Subcutaneous abdominal adipose tissue (tissue), 5 donors: ENCODE measurements around the gene RAPGEF1.

Experiments
- H3K27ac ChIP-seq: one replicate; pipeline ENCODE4 v1.7.0; 2013; ENCODE audit warnings: low read depth, mild to moderate bottlenecking, inconsistent platforms, low read length, moderate library complexity
- H3K27me3 ChIP-seq, 5 donors: one replicate each; pipeline ENCODE4 v1.7.0; 2013; ENCODE audit warnings: low read length in 5 of 5, inconsistent platforms in 1 of 5; ENCODE audit not compliant: control insufficient read depth in 5 of 5, insufficient read depth in 4 of 5
- H3K36me3 ChIP-seq, 5 donors: one replicate each; pipeline ENCODE4 v1.7.0; 2013; ENCODE audit warnings: low read length in 5 of 5; ENCODE audit not compliant: control insufficient read depth in 5 of 5, insufficient read depth in 5 of 5
- H3K4me1 ChIP-seq, 5 donors: one replicate each; pipeline ENCODE4 v1.7.0; 2013; ENCODE audit warnings: low read length in 5 of 5, mild to moderate bottlenecking in 3 of 5, moderate library complexity in 1 of 5; ENCODE audit not compliant: control insufficient read depth in 5 of 5, insufficient read depth in 5 of 5
- H3K4me3 ChIP-seq, 5 donors: one replicate each; pipeline ENCODE4 v1.7.0; 2013; ENCODE audit warnings: low read length in 5 of 5, low read depth in 1 of 5
- H3K9ac ChIP-seq, 5 donors: one replicate each; pipeline ENCODE4 v1.7.0; 2013; ENCODE audit warnings: low read length in 5 of 5, mild to moderate bottlenecking in 4 of 5, moderate library complexity in 3 of 5
- H3K9me3 ChIP-seq, 5 donors: one replicate each; pipeline ENCODE4 v1.7.0; 2013; ENCODE audit warnings: low read length in 5 of 5; ENCODE audit not compliant: control insufficient read depth in 5 of 5
- donor health status: healthy.
- donor health status: healthy.
- donor health status: healthy.
- donor health status: healthy.
- donor health status: healthy.

Gene RAPGEF1

DNA sequence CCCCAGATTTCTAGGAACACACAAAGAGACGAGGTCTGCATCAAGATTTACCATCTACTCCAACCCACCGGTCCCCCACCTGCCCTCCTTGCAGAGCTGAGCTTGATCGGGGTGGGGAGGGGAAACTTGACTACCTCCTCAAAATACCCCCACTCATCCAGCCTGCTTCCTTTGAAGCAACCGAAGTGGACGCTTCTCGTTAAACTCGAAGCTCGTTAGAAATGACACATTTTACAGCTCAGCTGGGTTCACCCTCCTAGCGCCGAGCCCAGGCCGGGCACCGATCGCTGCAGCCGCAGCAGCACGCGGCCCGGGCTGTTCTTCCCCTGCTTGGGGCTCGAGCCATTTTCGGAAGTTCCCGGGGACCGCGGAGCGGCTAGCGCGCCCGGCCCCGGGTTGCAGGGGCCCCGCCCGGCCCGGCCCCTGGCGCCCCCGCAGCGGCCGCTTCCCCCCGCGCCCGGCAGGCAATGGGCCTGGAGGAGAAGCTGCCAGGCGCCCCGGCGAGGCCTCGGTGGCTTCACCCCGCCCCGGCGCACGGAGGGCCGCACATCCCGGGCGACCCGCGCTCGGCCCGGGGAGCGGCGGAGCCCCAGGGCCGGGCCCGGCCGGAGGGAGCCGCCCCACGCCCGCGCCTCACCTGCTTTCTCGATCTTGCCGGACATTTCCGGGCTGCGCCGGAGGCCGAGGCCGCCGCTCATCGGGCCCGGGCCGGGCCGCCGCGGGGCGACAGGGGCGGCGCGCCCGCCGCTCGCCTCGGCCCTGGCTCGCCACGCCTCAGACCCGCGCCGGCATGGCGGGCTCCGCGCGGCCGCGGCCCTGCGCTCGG lies 530 bp downstream of the RAPGEF1 start:
- peaks cover 0 to 5% (median 0%) of the 10 kb centered on the region in 5 donors for H3K36me3 ChIP-seq
- peaks cover 10 to 45% (median 42%) of the 10 kb centered on the region in 5 donors for H3K4me1 ChIP-seq

DNA sequence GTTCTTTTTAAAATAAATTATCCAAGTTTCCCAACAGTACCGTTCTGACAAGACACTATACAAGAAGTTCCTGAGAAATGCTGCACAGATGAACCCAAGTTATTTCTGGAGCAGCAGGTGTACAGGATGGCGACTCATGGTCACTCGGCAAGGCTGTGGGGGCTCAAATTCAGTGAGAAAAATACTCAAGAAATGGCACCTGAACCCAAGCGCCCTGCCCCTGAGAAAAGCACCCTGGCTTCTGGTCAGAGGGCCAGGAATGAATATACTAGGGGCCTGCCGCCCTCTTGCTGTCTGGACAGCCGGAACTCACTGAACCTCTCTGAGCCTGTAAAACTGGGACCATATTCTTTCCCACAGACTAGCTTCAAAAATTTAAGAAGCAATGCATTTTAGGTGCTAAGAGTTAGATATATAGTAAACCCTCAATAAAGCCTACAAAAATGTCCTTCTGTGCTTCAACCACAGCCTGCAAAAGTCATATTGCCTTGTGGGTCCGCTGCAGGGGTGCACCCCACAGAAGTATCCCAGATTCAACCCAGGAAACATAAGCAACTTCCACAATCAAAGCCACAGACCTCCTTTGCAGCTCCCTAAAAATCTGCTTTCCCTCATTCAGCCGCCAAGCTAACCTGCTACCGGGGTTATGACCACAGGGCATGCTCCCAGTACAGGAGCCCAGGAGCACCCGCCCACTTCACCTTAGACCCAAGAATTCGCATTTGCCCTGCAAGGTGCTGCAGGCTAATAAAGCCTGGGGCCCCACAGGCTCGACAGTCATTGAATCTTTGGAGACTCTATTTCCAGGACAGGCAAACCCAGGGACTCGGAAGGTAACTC lies 1.4 kb downstream of the RAPGEF1 start:
- H3K9ac ChIP-seq, result peak overlapping the region; percentile 13 to 90 (median 71)
- peak overlapping the region; percentile 87 for H3K27ac ChIP-seq
- H3K9me3 ChIP-seq, result no peaks in the 10 kb centered on the region
- H3K4me3 ChIP-seq, result peak overlapping the region; percentile 77 to 88 (median 84)
- peaks cover 10 to 51% (median 49%) of the 10 kb centered on the region in 5 donors for H3K4me1 ChIP-seq
- no peaks in the 10 kb centered on the region for H3K27me3 ChIP-seq
- H3K36me3 ChIP-seq, result peaks cover 0 to 5% (median 0%) of the 10 kb centered on the region in 5 donors

More for the DNA sequence above, 530 bp downstream of the RAPGEF1 start:
- Histone ChIP-seq H3K9ac (peak overlapping the region; percentile 68 to 90 (median 71)), H3K4me3 (peak overlapping the region; percentile 77 to 88 (median 84)), H3K27me3 (no peaks in the 10 kb centered on the region), H3K9me3 (no peaks in the 10 kb centered on the region), H3K27ac (peak overlapping the region; percentile 87)

DNA sequence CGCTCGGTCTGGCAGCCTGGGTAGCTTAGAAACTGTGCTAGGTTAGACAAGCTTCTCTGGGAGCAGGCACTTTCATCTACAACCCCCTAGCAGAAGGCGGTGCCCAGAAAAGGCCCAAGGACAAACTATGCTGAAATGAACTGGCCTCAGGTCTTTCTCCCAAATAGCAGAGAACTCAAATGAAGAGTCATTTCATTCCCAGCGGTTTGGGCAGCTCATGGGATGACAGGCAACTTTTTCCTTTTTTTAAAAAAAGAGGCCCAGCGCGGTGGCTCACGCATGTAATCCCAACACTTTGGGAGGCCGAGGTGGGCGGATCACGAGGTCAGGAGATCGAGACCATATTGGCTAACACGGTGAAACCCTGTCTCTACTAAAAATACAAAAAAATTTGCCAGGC lies 2.5 kb downstream of the RAPGEF1 start:
- Histone ChIP-seq H3K4me1 (peaks cover 11 to 60% (median 58%) of the 10 kb centered on the region in 5 donors), H3K9ac (peak overlapping the region in 1 of 5 donors; percentile 10)

DNA sequence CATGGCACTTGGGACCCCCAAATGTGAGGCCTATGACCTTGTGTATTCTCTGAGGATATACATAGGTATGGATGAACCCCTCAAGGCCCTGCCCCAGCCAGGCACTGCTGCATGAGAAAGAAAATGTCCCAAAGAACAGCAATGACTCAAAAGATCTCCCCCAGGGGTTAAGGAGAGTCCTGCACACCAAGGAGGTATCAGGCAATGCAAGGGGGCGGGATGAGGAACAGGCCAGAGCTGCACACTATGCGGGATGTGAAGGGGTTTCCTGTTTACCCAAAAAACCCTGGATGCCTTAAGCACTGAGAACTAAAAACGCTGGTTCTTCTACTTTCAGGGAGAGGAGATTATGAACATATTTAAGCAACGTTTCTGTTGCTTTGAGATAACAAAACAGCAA lies 3.4 kb downstream of the RAPGEF1 start:
- peak overlapping the region in 2 of 5 donors; percentile 10 to 47 for H3K9ac ChIP-seq
- peak overlapping the region; percentile 45 for H3K27ac ChIP-seq
- peaks cover 15 to 70% (median 68%) of the 10 kb centered on the region in 5 donors for H3K4me1 ChIP-seq

More for the DNA sequence above, 2.5 kb downstream of the RAPGEF1 start:
- H3K9me3 ChIP-seq, result no peaks in the 10 kb centered on the region
- H3K27me3 ChIP-seq, result no peaks in the 10 kb centered on the region
- H3K4me3 ChIP-seq, result peak overlapping the region in 2 of 5 donors; percentile 3 to 6
- peaks cover 0 to 5% (median 0%) of the 10 kb centered on the region in 5 donors for H3K36me3 ChIP-seq
- H3K27ac ChIP-seq, result no peak overlapping the region

DNA sequence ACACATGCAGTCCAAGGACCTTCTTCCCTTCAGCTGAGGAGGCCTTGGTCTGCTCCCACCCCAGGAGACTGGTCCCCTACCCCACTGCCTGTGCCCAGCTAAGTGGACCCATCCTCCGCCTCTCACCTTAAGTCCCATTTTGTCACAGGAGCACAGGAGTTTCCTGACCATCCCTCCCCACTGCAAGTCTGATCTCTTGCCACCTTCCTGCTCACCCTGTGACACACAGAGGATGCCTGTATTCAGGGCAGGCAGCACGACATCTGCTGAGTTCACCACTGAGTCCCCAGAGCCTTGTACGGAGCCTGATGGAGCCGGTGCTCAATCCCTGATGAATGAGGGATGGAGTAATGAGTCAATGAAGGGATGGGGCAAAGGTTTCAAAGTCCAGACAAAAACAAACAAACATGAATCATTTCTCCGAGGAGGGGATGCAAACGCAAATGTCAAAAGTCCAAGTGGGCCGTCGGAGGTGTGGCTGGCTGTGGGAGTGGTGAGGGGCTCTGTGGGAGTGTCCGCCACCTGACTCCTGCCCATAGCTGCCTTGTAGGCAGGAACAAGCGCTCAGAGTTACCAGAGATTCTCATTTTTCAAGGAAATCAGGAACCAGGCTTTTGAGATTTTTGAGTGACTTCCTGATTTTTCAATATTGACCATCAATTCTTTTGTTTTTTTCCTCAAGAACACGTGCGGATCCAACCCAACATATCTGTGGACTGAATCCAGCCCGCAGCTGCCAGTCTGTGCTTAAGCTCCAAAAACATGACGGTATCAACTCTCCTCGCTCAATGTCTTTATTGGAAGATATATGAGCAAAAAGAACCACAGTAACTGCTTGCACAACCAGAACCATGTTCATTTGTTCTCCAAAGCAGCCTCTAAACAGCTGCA lies 4.4 kb downstream of the RAPGEF1 start:
- Histone ChIP-seq H3K4me1 (peaks cover 15 to 77% (median 74%) of the 10 kb centered on the region in 5 donors), H3K27me3 (no peaks in the 10 kb centered on the region), H3K9me3 (no peaks in the 10 kb centered on the region), H3K36me3 (peaks cover 0 to 5% (median 0%) of the 10 kb centered on the region in 5 donors), H3K9ac (no peak overlapping the region), H3K27ac (peak overlapping the region; percentile 45), H3K4me3 (no peak overlapping the region)

More for the DNA sequence above, 3.4 kb downstream of the RAPGEF1 start:
- Histone ChIP-seq H3K27me3 (no peaks in the 10 kb centered on the region), H3K9me3 (no peaks in the 10 kb centered on the region), H3K4me3 (peak overlapping the region in 1 of 5 donors; percentile 5), H3K36me3 (peaks cover 0 to 5% (median 0%) of the 10 kb centered on the region in 5 donors)

DNA sequence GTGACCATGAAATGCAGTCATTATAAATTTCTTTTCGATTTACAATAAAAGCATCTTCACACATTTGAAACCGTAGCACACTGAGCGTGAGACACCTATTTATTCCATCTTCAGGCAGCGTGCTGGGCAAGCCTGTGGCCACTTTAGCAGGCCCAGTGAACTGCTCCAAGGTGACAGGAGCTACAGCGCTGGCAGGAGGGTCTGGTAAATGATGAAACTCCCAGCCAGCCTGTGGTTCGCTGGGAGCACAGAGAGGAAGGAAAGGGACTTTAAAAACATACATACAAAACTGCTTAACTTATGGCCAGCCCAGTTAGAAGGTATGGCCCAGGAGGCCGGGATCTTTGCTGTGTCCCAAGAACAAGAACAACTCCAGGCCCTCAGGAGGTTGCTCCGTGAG lies 5.1 kb downstream of the RAPGEF1 start:
- H3K36me3 ChIP-seq, result peaks cover 0 to 5% (median 0%) of the 10 kb centered on the region in 5 donors
- H3K9ac ChIP-seq, result no peak overlapping the region
- no peaks in the 10 kb centered on the region for H3K9me3 ChIP-seq
- peak overlapping the region; percentile 45 for H3K27ac ChIP-seq
- H3K27me3 ChIP-seq, result no peaks in the 10 kb centered on the region
- peaks cover 15 to 77% (median 74%) of the 10 kb centered on the region in 5 donors for H3K4me1 ChIP-seq
- H3K4me3 ChIP-seq, result no peak overlapping the region

DNA sequence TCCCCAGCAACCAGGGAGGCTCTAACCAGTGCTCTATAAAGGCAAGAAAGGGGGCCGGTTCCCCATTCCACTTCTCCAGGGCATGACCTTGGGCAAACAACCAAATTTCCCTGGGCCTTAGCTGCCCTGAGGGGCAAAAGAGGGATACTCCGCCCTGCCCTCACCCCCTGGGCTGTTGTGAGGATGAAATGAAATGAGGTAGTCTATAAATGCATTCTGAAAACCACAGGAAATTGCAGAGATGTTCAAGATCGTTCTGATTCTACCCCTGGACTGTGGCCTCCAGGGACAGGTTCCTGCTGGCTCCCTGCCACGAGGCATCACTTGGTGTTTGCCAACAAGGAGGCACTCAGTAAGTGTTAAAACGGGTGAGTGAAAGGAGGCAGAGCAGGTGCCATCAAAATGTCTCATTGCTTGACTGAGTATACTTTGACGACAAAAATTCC lies 5.7 kb downstream of the RAPGEF1 start:
- Histone ChIP-seq H3K4me3 (no peak overlapping the region), H3K36me3 (peaks cover 0 to 5% (median 0%) of the 10 kb centered on the region in 5 donors), H3K9ac (no peak overlapping the region), H3K27ac (peak overlapping the region; percentile 45), H3K9me3 (no peaks in the 10 kb centered on the region), H3K4me1 (peaks cover 15 to 81% (median 80%) of the 10 kb centered on the region in 5 donors), H3K27me3 (no peaks in the 10 kb centered on the region)

DNA sequence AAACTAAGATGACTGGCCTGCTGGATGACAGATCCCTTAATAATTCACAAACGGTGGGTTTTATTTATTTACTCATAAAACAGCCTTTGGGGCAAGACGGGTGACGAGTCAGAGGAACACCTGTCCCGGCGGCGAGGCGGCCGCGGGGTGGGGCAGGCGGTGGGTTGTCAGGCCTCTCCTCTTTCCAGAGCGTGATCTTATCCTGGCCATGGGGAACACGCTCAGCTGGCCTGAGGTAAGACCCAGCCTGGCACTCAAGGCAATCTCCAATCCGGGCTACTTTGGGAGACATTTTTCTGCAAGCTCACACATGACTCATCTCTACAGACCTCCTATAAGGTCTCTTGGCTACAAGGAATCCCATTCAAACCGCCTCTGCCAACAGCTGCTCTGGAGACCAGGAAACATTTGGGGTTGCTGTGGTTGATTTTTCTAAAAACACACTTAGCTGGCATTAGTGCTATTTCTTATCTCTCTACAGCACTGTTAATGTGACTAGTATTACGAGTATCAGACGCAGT lies 6.3 kb downstream of the RAPGEF1 start:
- Histone ChIP-seq H3K9me3 (no peaks in the 10 kb centered on the region), H3K9ac (no peak overlapping the region), H3K27ac (peak overlapping the region; percentile 45), H3K27me3 (no peaks in the 10 kb centered on the region), H3K4me1 (peaks cover 17 to 80% (median 79%) of the 10 kb centered on the region in 5 donors), H3K4me3 (no peak overlapping the region), H3K36me3 (peaks cover 0 to 5% (median 0%) of the 10 kb centered on the region in 5 donors)
